GM19452 (cell line): ENCODE results near the gene SMC1B.
"Not testable (repeated sequence)": the region's sequence is repeated elsewhere in the genome, so short reads cannot be mapped to it uniquely, and the experiment has no call there.

Experiments
- ATAC-seq: cut with Tn5 transposase; IDR thresholded peaks from one replicate; pipeline ENCODE4 v1.9.1; 2021; ENCODE audit not compliant: unreplicated experiment

SMC1B gene

DNA sequence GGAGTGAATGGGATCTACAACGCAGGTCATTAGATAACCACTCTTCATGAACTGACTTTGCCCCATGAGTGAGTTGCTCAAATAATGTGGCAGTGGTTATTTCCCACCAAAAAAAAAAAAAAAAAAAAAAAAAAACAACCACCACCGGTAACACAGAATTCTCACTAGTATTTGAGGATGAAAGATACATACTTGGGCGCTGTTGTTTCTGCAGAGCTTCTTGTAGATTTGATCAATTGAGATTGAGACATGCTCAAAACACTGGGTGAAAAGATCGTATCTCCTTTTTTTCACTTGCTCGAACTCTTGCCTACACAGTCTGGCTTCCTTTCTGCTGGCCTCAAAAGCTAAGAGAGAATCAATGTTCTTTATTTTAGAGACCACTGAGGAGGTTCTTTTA, 59.6 kb downstream of the SMC1B start:
- no peak for ATAC-seq

DNA sequence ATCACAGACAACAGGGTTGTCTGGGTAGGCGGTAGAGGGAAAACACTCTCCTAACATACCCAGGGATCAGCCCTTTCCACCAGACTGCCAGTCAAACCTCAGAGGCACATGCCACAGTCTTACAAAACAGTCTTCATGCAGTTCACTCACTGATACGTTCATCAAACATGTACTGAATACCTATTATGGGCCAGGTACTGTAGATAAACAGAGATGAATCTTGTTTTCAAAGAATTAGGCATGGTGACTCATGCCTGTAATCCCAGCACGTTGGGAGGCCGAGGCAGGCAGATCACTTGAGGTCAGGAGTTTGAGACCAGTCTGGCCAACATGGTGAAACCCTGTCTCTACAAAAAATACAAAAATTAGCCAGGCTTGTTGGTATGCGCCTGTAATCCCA, 60.6 kb downstream of the SMC1B start:
- not testable (repeated sequence) for ATAC-seq

DNA sequence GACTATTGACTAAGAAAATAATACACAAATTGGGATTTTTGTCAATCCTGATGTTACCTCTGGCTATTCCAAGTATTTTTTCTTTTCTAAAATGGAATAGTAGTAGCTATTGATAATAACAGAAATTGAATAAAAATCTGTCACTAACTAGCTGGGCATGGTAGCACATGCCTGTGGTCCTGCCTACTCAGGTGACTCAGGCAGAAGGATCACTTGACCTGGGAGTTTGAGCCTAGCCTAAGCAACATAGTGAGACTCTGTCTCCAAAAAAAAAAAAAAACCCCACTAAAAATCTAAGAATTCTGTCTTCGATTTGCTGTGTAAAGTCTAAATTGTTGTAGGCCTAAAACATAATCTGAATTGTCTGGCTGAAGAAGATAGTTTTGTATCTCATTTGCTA, 61.4 kb downstream of the SMC1B start:
- no peak for ATAC-seq

DNA sequence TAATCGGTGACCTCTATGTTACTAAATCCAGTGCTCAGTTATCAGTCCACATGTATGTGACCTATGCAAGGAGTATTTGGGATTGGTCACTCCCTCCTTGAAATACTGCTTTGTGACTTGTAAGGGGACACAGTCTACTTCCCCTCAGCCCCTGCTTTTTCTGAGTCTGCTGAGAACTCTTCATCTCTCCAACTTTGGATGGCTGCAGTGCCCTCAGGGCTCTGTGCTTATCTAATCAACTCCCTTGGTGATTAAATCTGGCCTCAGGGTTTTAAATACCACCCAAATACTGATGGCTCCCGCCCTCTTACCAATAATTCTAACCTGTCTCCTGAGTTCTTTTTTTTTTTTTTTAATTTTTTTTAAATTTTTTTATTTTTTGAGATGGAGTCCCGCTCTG, 63.5 kb downstream of the SMC1B start:
- ATAC-seq: no peak

DNA sequence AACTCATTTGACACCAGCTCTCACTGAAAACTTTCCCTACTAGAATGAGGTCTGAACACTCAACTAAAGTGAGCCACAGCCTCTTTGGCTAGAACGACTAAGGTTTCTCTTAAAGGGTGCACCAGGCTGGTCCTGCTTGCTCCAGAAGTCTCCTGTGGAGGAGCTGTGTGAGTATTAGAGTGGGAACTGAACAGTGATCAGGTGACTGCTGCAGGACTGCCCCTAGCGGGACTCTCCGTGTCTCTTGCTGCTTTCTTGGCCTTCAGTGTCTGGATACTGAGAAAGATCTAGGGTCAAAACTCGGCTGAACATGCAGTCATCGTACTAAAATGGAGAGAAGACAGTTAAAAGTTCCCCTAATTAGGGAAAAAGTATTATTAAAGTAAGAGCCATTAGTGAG, 69.1 kb downstream of the SMC1B start:
- ATAC-seq: no peak

DNA sequence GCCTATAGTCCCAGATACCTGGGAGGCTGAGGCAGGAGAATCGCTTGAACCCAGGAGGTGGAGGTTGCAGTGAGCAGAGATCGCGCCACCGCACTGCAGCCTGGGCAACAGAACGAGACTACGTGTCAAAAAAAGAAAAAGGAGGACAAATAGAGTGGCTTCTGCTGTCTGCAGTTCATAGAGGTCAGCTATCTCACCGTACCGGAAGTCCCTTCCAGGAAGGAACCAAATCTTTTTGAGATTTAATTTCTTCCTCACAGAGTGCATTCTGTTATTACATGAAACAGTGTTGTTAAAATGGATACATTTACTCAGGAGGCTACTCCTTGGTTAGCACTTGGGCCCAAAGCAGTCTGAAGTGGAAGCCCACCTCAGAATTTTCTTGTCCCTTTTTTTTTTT, 70.3 kb downstream of the SMC1B start:
- ATAC-seq: no peak

DNA sequence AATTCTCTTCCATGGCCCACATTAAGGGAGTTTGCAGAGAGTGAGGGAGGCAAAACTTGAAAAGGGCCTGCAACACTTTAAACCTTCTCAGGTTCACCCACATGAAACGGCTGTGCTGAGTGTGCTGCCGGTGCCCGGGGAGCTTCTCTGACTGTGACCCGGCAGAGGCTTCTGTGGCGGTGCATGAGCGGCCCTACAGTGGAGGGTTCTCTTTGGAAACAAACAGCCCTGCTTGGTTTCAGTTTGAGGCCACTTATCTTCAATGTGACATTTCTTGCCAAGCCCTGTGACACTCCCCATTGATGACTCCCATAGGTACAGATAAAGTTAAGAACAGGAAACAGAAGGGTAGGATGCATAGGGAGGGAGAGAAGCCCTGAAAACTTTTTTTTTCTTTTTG, 71.9 kb downstream of the SMC1B start:
- ATAC-seq: no peak

DNA sequence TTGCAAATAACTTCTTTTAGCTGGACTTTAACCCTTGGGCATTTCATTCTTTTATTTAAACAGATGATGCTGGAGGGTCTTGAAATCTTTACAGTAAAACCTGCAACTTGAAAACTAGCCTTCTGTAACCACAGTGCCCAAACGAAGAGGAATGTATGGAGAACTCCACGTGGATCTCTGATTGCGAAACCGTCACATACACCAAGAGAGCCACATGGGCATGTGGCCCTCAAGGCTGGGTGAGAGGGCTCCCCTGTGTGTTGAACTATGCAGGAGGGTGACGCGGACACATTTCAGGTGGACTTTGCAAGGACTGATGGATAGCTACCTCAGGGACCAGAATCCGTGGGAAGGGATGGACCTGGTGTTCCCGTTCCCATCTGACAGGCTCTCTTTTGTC, 73.1 kb downstream of the SMC1B start:
- ATAC-seq: no peak

DNA sequence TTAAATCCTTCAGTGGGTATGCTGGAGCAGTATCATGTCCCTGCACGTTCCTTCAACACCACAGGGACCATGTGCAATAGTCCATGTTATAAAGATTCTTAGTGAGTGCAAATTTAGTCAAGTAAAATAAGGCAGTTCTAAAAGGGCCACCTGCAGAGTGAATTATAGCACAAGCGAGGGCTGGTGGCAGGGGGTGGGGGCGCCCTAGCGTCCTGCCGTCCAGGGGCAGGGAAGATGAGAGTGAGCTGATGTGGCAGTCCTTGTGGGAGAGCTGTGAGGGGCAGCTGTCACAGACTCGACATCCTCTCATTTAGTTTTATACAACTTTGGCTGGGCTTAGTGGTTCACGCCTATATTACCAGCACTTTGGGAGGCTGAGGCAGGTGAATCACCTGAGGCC, 74.6 kb downstream of the SMC1B start:
- ATAC-seq: no peak

DNA sequence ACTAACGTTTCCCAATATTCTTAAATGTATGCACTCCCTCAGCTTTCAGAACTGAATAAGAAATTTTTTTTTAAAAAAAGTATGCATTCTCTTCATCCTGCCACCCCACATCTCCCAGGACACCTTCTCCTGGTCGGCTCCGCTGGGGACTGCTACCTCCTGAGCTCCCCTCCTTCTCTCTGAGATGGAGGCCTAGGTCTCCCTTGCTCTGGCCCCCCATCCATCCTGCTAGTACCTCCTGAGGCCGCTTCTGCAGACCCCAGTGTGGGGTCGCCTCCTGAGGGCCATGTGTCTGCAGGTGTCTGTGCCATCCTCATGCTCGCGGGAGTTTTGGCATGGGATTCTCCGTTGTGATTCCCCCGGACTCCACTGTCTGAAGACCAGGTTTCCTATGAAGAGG, 75.9 kb downstream of the SMC1B start:
- no peak for ATAC-seq

DNA sequence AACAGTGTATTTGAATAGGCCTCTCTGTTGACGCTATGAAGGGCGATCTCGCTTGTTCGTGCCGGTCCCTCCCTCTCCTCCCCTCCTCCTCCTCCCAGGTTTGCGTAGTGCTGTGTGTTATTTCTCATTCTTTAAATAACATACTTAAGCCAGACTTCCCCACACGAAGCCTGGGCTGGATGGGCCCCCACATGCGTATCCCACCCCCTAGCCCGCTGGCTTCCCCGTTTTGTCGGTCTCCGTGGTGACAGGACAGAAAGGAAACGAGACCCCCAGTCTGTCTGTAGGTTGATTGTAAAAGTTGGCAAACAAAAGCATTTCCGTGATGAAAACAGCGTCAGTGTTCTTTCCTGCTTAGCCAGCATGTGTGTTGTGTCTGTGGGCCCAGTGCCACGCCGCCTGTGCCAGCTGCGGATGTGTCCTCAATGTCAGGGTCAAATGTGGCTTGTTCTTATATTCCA, 76.4 kb downstream of the SMC1B start:
- ATAC-seq: no peak

DNA sequence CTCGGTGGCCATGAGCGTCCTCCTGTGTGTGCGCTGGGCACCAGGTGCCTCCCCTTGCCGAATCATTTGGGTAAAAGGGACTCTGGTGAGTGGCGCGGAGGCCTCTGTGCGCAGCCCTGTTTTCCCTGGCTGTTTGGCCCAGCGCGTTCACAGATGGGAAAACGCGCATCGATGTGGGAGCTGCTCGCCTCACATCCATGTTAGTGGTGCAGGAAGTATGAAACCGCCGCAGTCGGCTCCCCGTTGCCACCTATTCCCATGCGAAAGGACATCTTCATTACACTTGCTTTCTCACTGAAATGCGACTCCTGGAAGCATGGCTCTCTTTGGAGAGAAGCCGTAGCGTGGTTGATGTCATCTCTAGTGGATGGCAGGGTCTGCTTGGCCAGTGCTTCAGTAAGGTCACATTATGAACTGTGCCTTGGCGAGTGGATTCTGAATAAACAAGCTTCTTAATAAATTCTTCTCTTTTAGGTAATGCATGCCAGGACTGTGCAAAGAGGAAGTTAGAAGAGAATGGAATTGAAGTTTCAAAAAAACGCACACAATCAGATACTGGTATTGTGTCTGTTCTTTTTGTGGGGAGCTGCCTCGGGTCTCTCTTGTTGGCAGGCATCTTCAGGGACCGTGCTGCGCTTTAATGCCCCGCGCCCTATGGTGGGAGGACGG, 77.4 kb downstream of the SMC1B start:
- no peak for ATAC-seq

DNA sequence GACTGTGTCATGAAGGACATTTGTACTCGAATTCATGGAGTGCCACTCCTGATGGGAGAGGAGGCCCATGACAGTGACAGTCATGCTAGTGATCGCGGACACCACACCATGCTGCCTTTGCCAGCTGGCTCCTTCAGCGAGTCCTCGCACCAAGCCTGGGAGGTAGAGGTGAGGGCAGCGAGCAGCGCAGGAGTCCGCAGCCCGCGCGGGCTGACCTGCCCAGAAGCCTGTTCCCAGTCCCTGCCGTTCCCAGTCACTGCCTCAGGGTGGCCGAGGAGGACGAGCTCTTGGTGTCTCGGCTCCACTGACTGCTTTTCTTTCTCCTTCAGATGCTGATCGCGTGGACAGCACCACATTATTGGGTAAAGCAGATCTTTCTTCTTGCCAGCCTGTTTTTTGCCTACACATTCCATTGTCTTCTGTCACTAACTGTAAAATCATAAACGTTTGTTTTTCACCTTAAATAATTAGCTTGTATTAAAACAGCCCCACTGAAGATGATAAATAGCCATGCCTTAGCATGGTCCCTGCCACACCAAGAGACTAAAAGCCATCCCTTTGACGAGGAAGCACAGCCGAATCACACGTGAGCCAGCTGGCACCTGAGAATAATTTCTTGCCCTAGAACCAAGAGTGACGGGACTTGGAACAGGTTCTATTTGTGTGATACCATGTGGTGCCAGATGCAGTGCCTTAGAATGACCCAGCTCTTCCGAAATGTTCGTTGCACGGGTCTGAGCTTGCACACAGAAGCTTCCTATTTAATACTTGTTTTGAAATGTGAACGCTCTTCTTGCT, 78.2 kb downstream of the SMC1B start:
- ATAC-seq: no peak

DNA sequence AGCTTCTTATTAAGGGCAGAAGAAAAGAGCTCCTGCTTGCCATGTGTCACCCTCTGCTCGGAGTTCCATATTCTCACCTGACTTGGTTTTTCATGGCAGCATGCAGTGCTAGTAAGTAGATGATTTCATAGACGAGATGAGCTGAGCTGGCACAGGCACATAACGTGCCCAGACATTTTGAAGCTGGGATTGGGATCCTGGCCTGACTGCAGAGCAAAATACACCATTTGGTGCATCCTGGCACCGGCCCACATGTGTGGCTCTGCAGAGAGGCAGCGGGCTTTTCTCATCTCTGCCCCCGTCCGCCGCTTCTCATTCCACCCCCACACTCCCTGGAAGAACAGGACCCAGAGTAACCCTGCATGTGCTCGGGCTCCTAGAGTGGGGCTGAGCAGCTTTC, 78.9 kb downstream of the SMC1B start:
- ATAC-seq: no peak

DNA sequence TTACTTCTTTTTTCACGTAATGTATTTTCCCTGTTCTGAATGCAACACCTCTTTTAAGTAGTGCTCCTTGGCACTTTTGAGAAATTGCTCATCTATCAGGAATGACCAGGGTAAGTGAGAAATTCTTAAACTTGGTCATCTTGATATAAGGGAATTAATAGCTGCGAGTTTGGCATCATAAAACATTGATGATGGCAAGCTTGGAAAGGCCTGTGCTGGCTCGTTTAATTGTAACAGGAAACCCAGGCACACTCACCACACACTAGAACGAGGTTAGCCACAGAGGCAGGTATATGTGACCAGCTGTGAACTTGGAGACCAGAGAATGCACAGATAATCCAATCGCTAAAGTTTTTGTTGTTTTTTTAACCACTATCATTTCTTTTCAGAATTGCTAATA, 79.3 kb downstream of the SMC1B start:
- ATAC-seq: no peak

DNA sequence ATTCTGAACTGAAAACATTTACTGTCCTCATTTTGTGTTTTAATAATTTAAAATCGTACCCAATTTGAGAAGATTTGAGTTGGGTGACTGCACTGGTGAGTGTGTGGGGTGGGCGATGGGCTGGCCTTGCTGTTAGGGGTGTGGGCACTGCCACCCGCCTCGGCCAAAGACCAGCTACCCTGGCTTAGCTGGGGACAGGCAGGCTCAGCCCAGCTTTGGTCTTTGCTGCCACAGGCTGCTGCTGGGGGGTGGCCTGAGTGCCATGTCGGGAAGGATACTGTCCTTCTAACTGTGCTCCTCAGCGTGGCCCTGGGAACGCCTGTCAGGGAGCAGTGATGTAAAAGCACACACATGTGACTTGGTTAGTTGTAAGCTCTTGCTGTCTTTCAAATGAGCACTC, 81.4 kb downstream of the SMC1B start:
- ATAC-seq: no peak

DNA sequence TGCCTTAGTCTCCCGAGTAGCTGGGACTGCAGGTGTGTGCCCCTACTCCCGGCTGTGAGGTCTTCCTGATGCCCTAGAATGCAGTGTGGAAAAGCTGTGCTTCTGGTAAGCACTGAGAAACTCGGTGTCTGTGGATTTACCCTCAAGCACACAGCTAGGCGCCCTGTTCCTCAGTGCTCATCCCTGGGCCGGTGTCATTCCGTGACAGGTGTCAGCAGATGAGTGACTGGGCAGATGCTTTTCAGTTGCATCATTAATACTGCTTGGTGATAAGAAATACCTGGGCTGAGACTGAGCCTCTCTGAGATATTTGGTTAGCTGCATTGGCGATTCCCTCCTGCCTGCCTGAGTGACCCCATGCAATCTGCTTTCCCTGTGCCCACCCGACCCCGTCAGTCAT, 81.9 kb downstream of the SMC1B start:
- ATAC-seq: no peak

DNA sequence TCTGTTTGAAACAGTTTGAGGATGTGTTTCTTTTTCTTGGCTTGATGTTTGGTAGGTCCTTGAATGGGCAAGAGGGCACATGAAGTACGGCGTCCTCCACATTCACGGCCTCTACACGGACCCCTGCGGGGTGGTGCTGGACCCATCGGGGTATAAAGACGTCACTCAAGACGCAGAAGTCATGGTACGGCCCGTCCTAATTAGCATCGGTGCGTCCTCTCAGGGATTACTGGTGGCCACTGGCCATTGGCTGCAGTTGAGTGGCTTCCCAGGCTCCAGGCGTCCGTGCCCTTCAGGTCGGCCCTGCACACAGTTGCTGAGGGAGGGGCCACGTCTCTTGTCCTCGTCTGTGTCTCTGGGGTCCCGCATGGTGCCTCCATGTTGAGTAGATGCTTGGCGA, 82.9 kb downstream of the SMC1B start:
- ATAC-seq: no peak

DNA sequence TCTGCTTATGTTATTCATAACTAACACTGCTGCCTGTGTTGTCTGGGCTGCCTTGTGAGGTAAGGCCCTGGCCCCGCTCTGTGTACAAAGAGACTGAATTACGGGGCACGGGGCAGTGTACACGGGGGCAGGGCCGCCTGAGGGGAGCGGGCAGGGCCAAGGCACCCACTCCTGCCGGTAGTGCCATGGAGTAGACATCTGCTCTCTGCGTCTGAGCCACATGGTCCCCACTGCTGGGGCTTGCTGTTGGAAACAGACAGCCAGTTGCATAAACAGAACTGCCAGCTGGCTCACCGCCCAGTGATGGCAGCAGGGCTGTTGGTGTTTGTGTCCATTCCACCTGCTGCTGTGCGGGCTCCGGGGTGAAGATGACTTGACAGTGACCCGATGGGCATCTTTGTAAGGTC, 83.9 kb downstream of the SMC1B start:
- no peak for ATAC-seq

DNA sequence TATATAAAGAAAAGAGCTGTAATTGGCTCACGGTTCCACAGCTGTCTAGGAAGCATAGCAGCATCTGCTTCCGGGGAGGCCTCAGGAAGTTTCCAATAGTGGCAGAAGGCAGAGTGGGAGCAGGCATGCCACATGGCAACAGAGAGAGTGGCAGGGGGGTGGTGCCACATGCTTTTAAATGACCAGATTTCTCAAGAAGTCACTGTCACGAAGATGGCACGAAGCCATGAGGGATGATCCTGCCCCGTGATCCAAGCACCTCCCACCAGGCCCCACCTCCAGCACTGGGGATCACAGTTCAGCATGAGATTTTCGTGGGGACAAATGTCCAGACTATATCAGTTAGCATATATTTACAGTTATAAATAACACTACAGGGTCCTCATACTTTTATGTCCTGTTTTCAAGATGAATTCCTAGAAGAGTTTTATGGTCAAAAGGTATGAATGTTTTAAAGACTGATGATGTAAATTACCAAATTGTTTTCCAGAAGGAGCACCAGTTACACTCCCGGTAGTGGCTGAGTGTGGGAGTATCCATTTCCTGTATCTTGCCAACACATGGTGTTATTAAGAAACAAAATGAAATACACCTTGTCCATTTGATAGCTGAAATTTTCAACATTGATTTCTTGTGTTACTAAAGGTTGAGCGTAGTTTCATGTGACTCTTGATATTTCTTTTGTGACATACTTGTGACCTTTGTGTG, 84.4 kb downstream of the SMC1B start:
- ATAC-seq: no peak

DNA sequence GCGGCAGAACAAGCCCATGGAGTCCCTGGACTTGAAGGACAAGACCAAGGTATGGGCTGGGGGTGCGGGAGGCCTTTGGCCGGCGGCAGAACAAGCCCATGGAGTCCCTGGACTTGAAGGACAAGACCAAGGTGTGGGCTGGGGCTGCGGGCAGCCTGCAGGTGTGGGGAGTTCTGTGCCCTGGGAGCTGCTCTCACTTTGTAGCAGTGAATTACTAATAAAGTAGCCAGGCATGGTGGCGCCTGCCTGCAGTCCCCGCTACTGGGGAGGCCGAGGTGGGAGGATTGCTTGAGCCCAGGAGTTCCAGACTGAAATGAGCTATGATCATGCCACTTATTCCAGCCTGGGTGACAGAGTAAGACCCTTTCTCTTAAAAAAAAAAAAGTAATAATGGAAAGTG, 85.1 kb downstream of the SMC1B start:
- not testable (repeated sequence) for ATAC-seq

DNA sequence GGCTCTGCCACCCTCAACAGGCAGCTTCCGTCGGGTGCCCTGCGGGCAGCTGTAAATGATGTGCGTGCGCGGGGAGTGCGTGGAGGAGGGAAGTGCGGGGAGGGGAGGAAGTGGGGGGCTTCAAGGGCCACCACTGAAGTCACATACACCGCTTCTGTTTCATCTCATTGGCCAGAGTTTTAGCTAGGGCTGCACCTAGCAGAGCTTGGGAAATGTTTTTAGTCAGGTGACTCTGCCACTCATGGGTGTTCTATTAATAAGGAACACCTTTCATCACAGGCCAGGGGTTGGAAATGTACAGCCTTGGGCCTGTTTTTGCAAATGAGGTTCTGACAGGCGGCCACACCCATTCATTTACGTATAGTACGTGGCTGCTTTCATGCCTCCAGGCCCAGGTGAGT, 89.1 kb downstream of the SMC1B start:
- ATAC-seq: no peak
